ENCODE data around the gene DENND1A.
"Not testable (repeated sequence)": the region's sequence is repeated elsewhere in the genome, so short reads cannot be mapped to it uniquely, and the experiment has no call there.

Gene DENND1A

DNA sequence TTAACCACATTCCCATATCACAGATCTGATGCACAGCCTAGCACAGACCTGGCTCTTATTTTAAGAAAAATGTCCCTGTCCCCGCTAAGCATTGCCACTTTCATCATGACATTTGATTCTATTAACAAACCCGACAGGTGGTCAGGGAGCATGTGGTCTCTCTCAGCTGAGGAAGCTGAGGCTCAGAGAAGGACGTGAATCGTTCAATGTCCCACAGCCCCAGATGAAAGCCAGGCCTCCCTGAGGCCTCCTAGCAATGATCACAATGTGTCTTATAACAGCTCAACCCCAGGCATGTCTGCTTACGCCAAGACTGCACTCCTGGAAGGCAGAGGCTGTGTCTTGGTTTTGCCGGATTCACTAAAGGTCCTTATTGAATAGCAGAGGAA lies 584.4 kb downstream of the DENND1A start:
- no peak for DNase-seq

DNA sequence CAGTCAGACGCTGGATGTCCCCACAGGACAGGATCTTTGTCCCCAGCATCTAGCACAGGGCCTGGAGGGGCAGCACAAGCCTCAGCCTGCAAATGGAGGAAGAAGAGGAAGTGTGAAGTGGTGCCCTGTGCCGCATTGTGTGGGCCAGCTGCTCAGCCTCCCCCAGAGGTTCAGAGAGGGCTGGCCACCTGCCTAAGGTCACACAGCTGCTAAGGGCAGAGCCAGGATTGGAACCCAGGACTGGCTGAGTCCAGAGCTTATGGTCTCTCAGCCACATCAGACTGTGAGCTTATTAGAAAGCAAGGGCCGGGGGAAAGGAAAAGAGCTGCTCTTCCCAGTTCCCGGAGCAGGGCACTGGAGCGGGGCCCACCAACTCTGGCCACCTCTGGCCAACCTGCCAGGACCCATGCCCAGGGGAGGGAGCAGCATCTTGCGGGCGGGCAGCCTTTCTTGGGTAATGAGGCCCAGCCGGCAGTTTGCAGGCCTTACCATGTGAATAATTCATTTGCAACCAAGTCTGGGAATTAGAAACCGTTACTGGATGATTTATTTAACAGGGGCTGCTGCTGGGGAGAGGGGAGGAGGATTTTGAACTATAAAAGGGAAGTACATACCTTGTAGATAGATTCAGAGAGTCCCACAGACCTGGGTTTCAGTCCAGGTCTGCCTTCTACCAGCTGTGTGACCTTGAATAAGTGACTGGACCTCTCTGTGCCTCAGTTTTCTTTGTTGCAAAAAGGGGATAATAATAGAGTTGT lies 585.6 kb downstream of the DENND1A start:
- DNase-seq: no peak

DNA sequence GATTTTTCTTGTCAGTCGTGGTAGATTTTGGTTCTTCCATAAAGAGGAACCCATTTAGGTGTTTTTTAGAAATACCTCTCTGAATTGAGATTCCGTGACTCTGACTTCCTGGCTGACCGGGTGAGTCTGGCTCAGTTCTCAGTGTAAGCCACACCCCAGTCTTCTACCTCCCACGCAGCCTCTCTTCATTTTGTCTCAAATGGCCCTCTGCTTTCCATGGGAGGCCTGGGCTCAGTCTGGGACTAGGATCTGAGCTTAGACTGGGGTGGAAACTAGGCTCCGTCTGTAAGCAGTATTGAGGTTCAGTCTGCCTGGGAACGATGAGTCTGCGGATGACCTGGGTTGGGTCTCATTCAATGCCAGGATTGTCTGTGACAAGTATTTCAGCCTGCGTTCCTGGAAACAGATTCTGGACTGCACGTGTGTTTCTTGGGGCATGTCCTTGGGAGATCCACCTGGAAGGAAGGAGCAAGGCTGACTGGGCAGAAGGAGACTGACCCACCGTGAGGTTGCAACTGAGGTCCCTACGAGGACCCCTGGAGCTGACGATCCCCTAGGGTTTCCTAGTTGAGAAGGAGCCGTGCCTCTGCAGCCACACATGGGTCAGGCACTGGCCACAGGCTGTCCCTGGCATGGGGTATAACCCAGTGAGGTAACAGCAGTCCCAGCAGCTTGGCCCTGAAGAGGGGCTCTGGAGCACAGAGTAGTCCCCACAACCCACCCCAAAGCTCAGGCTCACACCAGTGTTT lies 586.3 kb downstream of the DENND1A start:
- no peak for DNase-seq

DNA sequence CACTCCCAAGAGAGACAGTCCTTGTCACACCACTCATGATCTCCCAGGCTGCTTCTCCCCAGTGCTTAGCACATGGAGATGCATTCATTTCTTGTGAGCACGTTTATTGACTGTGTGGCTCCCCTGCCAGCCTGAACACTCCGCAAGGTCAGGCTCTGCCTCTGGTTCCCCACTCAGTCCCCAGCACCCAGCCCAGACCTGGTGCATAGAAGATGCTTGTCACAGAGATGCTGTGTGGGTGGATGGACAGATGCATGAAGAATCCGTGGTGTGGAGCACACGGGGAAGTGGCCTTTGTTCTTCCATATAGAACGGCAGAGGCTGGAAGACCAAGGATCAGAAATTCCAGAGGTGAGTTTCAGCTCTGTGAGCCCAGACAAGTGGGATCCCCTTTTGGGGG lies 587.7 kb downstream of the DENND1A start:
- DNase-seq: no peak

- DNase-seq: no peak
Observed at GRCh38 chr9:123341816-123342215, 588.1 kb downstream of the DENND1A start.

DNA sequence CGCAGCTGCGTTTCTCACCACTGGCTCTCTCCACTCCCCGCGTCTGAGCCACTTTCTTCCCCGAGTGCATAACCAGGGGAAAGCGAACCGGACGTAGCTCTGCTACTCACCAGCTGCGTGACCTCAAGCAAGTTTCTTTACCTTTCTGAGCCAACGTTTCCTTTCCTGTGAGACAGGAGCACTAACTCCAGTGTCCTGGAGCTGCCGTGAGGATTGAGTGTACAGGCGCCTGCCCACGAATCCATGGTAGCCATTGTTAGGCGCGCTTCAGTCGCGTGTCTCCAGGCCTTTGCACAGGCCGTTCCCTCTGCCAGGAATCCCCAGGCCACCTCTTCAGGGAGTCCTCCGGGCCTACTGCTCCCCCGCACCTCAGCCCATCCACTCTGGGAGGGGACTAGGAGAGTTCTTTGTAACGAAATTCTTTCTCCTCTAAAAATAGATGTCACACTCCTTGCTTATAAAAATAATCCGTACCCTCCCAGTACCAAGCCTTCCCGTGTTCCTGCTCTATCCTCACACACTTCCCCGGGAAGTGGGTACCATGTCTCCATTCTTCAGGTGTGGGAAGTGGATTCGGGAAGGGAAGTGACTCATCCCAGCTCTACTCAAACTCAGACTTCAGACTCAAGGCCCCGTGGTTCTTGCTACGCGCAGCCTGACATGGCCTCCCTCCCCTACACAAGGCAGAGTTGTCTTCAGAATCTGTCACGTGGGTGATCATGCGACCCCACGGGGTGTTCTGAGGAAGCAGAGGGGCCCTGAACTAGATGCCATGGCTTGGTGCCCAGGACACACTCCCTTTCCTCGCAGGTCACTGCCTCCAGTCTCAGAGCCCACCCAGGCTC lies 590.0 kb downstream of the DENND1A start:
- DNase-seq: no peak

GRCh38 chr9:123338710-123339665 lies 590.9 kb downstream of the DENND1A start:
- no peak for DNase-seq

DNA sequence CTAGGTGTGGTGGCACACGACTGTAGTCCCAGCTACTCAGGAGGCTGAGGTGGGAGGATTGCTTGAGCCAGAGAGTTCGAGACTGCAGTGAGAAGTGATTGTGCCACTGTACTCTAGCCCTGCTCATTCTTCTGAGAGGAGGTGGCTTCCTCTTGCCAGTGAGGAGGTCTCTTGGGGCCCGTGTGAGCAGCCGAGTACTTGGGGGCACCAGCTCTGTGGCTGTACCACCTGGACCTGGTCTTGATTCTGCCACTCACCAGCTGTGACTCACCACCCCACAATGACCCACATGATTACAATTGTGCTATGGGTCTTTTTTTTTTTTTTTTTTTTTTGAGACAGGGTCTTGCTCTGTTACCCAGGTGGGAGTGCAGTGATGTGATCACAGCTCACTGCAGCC lies 592.0 kb downstream of the DENND1A start:
- DNase-seq: no peak

- no peak for DNase-seq
Observed at GRCh38 chr9:123336959-123337358, 593.0 kb downstream of the DENND1A start.

DNA sequence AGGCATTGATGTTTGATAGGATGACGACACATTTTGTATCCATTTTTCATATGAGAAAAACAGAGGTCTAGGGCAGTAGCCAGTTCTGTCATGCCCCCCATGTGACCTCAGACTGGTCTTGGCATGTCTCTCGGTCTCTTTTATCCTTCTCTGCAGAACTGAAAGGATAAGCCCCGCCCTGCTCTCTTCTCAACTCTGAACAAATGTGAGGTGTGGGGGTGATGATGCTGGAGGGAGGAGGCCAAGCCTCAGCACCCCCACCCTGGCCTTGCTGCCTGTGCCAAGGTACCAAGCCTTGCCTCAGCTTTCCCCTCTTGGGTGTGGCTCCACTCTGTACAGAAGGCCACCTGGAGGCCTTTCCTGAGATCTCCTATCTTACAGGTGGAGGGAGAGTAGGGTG lies 593.5 kb downstream of the DENND1A start:
- no peak for DNase-seq

DNA sequence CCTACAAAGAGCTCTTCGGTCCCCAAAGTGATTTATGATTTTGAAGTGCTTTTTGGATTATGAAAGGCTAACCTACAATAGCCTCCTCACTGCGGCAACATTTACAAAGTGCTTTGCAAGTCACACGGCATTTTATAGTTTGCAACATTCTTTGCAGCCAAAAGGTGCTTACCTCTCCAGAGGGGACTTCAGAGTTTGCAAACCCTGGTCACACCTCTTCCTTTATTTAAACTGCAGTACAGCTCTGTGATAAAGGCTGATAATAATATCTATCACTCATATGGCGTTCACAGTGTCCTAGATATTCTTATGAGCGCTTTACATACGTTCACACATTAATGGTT lies 594.0 kb downstream of the DENND1A start:
- no peak for DNase-seq

DNA sequence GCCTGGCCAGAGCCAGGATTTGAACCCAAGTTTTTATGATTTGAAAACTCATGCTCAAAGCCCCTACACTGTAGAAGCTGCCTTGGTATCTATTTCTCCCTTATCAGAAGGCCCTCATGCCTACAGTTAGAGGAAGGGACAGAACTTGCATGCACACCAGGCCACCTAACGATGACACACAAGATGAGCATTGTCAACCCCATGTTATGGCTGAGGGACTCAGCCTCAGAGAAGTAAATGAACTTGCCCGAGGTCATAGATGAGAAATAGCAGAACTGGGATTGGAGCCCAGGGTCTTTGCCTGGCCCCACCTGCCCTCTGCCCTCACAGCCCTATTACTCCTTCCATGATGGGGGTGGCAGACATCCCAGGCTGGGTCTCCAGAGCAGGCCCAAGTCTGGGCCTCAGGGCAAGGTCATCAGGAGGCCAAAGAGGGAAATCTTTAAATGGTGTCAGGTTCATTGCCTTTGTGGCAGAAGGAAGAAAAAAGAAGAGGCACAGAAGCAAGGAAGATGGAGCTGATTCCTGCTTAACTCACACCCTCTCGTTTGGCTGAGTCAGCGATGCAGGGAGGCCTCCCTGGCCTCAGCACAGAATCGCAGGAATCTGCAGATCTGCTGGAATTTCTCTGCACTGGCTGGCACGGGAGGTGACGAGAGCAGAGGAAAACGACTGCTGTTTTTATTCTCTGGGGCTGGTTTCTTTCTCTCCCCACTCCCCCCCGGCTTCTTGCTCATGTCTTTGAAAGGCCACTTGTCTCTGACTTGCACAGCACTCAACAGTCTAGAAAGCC lies 594.5 kb downstream of the DENND1A start:
- DNase-seq: no peak

- no peak for DNase-seq
Observed at GRCh38 chr9:123334639-123335038, 595.3 kb downstream of the DENND1A start.

- DNase-seq: not testable (repeated sequence)
Observed at GRCh38 chr9:123333058-123333669, 596.8 kb downstream of the DENND1A start.

GRCh38 chr9:123331346-123332060 lies 598.4 kb downstream of the DENND1A start:
- DNase-seq: no peak

Measured in NCI-H1105 treated with DMSO at 0.1 percent for 48 hours (cell line).